GM04504 (cell line): ENCODE data around the gene TSSC4.

Experiments
- DNase-seq: peaks from one replicate; pipeline ENCODE4 v3.0.0-alpha.2; 2012; ENCODE audit warnings: low read depth

Gene TSSC4

DNA sequence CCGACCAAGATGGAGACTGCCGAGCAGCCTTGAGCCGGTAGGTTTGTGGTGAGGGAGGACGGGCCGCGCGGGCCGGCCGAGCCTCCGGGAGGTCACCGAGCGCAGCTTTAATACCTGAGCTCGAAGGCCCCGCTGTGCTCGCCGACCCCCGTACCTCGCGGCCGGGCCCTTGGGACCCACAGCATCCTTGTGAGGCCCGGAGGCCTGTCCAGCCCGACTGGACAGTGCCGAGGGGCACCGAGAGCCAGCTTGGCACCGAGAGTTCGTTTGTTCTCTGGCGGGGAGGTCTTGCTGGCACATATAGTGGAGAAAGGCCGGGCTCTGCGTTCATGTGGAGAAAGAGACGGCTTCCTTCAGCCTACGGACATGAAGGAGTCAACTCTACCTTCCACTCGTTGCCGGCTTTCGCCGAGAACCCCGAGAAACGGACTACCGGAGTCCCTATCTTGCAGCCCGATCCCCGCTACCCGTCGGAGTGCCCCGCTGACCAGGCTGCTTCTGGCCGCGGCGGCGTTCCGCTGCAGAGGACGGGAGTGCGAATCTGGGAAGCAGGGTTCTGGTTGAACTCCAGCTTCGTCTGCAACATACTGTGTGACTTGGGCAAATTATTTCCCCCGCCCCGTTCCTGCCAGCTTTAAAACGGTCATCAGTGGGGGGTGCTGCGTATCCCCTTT lies 349 bp downstream of the TSSC4 start:
- no peak for DNase-seq

DNA sequence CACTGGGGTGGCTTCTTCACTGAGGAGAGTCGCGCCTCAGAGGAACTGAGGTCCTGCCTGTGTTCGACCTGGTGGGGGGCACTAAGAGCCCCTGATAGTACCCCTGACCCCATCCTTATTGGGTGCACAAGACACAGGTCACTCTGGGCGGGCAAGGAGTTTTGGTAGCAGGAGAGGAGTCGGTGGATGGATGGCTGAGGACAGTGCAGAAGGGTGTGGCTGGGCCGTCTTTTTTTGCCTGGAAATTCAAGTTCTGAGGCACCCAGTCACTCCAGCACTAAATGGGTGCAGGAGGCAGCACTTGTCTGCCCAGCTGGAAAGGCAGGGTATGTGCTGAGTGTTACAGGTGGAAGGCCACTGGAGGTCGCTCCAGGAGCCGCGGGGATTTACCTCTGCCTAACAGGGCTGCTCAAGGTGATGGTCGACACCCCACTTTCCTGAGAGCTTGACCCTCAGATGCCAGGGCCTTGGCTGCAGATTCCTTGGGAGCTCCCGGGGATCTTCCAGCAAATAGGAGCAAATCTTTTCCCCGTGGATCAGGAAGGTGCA lies 960 bp downstream of the TSSC4 start:
- no peak for DNase-seq

DNA sequence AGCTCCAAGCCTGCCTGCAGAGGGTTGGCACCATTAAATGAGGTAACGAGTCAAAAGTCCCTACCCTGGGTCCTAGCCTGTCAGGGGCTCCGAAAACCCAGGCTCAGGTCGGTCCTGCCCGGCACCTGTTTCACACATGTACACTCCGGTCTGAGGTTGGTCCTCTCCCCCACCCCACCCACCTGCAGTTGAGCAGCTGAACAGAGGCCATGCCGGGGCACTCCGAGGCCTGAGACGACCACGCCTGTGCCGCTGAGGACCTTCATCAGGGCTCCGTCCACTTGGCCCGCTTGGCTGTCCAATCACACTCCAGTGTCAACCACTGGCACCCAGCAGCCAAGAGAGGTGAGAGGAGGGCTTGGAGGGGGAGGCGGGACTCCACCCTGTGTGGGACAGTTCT lies 1.6 kb downstream of the TSSC4 start:
- DNase-seq = no peak

DNA sequence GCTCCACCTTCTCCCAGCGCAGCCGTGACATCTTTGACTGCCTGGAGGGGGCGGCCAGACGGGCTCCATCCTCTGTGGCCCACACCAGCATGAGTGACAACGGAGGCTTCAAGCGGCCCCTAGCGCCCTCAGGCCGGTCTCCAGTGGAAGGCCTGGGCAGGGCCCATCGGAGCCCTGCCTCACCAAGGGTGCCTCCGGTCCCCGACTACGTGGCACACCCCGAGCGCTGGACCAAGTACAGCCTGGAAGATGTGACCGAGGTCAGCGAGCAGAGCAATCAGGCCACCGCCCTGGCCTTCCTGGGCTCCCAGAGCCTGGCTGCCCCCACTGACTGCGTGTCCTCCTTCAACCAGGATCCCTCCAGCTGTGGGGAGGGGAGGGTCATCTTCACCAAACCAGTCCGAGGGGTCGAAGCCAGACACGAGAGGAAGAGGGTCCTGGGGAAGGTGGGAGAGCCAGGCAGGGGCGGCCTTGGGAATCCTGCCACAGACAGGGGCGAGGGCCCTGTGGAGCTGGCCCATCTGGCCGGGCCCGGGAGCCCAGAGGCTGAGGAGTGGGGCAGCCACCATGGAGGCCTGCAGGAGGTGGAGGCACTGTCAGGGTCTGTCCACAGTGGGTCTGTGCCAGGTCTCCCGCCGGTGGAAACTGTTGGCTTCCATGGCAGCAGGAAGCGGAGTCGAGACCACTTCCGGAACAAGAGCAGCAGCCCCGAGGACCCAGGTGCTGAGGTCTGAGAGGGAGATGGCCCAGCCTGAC lies 2.5 kb downstream of the TSSC4 start:
- DNase-seq = no peak

DNA sequence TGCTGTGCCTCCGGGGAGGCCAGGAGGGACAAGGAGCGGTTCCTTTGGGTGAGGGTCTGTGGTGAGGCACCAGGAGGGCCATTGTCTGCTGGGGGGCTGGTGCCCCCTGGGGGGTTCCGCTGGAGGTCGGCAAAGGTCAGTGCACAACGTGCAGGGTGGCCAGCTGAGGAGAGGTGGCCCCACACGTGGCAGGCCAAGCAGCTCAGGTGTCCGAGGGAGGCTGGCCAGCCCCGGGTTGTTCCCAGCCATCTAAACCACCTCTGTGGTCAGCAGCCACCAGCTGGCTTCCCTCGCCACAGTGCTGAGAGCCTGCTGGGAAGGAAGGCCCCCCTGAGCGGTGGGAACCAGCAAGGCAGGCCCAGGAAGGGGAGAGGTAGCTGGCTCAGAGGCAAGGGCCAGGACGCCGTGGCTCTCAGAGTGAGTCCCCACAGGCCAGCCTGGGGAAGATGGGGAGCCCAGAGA lies 4.2 kb downstream of the TSSC4 start:
- DNase-seq = no peak

DNA sequence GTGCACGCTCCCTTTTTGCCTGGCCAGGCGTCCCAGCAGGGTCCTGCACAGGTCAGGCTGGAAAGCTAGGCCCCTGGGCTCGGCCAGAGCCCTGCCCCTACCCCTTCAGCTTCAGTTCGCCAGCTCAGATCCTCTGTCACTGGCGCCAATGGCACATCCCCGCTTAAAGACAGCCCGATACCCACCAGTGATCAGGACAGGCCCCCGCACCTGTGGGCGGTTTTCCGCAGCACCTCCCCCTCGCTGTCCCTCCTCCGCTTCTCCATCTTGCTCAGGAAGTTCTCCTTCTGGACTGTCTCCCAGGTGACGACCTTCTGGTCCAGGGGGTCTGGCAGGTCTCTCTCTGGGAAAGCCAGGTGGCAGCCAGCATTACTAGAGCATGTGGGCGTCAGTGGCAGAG lies 5.9 kb downstream of the TSSC4 start:
- no peak for DNase-seq

DNA sequence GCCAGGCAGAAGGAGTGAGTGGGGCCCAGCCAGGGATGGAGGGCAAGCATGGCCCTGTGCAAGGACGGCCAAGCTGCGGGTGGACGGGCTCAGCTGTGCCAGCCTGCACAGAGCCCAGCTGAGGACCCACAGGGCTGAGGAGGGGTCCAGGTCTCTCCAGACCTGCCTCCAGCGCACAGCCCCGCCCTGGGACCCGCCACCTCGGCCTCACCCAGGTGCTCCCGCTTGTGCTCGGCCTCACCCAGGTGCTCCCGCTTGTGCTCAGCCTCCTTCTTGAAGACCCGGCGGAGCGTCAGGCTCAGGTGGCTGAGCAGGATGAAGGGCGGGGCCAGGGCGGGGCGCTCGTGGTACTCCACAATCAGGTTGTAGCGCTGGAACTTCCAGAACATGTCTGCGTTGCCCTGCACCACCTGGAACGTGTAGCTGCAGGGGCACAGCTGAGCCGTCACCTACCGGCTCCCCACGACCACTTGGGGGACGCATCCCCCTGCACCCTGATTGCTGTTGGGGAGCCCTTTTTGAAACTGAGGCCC lies 6.4 kb downstream of the TSSC4 start:
- DNase-seq = no peak

DNA sequence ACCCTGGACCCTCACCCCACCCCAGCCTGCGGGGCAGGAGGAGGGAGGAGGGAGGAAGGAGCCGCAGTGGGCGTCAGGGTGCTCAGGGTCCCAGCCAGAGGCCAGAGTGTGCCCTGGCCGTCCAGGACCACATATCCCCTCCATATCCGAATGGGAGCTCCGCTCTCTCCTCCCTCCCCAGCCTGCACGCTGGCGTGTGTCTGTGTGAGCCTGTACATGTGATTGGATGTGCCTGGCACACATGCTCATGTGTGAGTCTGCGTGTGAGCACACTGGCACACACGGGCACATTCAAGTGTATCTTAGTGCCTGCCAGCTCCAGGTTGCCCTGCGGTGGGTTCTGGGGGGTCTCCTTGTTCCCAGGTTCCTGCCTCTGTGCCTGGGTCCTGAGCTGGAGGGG lies 8.1 kb downstream of the TSSC4 start:
- no peak for DNase-seq

DNA sequence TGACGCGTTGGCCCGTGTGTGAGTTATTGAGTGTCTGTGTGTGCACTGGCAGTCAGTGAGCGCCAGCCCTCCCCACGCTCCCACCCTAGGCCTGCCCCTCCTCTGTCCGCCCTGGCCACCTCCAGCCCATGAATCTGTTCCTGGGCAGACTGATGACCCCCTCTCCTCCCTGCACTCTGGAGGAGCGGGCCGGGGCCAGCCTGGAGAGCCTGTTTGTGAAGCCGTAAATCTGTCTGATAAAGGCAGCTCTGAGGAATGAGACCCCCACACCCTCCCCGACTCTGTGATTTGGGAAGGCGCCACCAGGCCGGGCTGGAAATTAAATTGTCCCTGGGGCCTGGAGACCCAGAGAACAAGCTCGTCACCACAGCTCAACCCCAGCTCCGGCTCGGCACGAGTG lies 8.6 kb downstream of the TSSC4 start:
- DNase-seq = no peak

DNA sequence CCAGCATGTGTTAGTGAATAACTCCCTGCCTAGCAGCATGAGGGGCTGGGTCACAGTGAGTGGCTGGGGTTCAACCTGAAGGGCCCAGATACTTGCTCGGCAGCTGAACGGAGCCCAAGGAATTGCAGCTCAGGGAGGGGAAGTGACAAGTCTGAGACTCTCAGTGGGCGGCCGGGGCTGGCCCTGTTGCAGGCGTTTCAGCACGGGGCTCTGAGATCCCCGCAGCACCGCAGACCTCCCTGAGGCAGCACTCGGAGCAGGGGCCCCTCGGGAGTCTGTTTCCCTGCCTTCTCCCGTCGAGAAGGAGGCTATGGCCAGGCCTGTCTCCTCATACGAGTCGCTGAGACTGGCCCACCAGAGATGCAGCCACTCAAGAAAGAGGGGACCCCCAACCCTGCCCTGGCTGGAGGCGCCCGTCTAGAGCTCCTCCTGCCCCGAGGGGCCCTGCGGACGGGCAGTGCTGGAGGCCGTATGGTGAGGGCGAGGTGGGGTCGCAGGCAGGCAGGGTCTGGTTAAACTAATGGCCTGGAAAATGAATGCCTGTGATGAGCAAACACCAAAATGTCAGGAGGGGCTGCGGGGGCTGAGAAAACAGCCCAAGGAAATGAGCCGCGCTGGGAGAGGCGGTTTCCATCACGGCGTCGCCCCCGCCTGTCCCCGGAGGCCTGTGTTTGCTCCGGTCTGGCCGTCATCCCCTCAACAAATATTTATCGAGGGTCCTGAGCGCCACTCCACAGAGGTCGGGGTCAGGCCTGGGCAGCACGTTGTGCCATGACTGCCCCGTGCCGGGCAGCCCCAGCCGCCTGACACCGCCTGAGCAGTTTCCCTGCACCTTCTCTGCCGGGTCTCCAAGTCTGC lies 9.3 kb downstream of the TSSC4 start:
- DNase-seq = no peak

DNA sequence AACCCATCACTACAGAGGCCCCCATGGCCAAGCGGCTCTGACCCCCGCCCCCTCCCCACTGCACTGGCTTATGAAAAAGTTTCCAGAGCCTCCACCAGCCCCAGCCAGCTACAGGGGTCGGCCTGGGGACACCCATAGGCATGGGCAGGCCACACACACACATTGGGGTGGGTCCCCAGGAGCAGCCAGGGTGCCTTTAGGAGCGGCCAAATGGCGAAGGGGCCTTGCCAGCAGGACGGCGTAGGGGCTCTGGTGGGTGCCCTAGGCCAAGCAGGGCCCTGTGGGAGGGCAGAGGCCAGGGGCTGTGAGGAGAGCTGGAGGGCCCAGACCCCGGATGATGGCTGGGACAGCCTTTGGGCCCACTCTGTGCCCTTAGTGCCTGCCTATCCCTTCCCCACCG lies 10.1 kb downstream of the TSSC4 start:
- no peak for DNase-seq

DNA sequence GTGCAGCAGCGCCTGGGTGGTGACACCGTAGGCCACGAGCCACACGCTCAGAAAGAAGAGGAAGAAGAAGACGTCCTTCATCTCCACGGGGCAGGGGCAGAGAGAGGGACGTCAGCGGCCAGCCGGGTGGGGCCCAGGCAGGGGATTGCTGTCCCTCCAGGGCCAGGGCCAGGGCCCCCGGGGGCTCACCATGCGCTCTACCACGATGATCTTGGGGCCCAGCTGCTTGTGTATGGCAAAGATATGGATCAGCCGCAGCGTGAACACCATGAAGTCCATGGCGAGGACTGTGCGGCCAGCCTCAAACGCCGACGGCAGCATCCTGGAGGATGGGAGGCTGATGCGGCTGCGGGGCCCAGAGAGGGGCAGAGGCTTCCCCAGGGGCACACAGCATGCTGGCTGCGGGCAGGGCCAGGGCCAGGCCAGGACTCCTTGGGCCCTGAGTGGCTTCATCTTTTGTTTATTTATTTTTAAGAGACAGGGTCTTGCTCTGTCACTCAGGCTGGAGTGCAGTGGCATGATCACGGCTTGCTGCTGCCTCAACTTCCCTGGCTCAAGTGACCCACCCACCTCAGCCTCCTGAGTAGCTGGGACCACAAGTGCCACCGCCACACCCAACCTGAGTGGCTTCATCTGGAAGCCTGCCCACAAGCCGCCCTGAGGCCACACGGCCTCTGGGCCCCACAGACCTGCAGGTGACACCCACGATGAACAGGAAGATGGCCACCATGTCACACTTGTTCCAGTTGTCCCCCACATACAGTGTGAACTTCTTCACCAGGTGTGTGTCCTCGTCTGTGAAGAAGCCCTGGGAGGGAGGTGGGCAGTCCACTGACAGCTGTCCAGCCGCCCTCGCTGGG lies 11.1 kb downstream of the TSSC4 start:
- no peak for DNase-seq

DNA sequence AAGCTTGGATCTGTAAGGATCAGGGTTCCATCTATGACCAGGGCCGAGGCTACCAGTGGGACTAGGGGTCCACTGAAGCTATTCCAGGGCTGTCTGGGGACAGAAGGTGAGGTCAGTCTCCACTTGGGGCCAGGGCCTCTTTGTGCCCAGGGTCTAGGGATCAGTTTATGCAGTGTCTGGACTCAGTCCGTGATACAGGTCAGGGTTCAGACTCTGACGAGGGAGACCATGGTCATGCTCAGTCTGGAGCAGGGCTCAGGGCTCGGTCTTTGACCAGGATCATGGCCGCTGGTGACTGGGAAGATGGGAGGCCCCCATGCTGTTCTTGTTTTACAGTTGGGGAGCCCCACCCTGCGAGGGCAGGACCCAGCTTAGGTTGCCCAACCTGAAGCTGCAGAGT lies 11.8 kb downstream of the TSSC4 start:
- no peak for DNase-seq

DNA sequence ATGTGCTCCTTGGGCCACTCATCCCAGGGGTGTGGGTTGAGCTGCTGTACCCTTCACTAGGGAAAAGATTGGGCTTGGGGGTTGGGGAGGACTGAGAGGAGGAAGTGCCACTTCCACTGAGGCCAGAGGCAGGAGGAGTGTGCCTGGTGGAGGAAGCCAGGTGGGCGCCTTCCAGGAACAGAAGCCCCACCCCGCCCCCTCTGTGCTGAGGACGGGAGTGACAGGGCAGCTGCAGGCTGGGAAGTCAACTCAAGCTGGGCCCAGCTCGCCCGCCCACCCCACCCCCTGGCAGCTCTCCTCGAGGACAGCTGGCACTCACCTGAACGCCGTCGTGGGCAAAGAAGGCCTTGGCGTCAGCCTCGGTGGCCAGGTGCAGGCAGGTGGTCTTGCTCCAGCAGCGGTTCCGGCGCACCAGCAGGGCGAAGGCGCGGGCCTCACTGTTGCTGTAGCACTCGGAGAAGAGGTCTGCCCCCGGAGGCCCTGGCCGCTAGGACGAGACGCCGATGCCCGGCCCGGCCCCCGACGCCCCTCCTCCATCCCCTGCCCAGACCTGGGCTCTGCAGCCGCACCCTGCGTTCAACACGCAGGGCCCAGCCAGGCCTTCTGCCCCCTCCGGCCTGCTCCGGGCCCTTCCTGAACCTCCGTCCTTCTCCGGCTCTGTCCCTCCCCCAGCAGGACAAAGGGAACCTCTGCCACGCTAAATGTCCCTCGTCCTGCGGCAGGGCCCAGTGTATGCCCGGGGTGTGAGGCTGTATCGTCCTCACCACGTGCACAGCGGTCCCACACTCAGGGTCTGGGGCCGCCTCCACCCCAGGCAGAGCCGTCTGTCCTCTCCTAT lies 13.4 kb downstream of the TSSC4 start:
- DNase-seq = no peak

DNA sequence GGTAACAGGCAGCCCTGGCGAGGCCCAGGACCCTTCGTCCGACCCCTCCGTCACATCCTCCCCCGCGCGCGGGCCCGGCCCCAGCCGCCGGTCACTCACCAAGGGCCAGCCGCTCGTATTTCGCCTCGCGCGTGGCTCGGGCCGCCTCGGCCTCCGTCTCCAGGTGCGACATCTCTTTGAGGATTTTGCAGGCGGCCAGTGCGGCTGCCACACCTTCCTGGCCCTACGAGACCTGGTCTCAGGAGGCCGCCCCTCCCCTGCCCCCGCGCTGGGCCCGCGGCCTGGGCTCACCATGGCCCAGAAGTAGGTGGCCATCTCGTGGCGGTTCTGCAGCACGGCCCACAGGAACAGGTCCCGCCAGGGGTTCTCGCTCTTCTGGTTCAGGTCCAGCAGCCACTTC lies 14.1 kb downstream of the TSSC4 start:
- no peak for DNase-seq

DNA sequence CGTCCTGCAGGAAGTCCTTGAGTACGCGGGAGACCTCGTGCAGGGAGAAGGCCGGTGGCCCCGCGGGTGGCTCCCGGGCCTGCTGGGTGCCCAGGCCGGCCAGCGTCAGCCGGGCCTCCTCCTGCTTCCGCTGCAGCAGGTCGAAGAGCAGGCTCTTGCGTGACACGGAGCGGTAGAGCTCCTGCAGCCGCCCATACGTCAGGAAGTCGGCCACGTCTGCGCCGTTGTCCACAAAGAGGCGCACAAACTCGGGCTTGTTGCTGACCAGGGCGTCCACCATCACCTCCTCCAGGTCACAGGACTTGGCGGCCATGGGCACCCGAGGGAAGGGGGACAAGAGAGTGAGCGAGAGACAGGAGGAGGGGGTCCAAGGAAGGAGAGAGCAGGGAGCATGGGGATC lies 14.6 kb downstream of the TSSC4 start:
- no peak for DNase-seq

DNA sequence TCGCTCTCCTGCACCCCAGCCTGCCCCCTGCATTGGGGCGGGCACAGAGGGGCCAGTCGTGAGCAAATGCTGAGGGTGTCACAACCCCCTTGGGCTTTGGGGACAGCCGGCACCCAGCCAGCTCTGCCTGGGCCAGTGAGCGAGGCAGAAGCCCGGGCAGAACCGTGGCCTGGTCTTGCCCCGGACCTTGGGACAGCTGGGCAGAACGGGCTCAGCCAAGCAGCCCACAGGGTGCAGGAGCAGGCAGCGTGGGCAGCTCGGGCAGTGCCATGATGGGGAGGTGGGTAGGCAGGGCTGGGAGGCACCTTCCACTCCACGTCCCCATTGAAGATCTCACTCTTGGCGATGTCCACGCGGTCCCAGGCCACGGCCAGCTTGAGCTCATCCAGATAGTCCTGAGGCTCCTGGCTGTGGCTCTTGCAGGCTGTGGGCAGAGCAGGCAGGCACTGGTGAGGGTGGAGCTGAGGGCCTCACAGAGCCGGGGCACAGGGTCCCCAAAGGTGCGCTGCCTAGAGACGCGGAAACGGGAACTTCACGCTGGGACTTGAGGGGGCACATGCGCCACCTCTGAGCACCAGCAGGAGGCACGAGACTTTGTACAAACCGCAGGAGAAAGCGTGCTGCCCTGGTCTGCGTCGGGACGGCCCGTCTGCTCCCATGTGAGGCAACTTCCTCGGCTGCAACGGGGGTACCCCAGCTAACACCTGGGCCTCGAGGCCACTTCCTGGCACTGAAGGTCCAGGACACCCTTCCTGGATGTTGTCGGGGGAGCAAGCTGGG lies 15.2 kb downstream of the TSSC4 start:
- DNase-seq = no peak

DNA sequence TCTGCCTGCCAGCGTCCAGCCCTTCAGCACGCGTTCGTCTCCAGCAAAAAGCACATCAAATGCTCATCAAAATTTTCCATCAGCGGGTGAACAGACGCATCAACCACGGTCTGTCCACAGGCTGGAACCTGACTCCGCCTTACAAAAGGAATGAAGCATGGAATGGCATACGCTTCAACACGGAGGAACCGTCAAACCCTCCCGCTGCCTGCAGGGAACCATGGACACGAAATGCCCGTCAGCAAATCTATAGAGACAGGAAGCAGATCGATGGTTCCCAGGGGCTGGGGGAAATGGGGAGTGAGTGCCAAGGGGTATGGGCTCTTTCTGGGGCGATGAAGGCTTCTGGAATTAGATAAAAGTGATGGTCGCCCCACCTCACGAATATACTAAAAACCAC lies 16.2 kb downstream of the TSSC4 start:
- DNase-seq = no peak

DNA sequence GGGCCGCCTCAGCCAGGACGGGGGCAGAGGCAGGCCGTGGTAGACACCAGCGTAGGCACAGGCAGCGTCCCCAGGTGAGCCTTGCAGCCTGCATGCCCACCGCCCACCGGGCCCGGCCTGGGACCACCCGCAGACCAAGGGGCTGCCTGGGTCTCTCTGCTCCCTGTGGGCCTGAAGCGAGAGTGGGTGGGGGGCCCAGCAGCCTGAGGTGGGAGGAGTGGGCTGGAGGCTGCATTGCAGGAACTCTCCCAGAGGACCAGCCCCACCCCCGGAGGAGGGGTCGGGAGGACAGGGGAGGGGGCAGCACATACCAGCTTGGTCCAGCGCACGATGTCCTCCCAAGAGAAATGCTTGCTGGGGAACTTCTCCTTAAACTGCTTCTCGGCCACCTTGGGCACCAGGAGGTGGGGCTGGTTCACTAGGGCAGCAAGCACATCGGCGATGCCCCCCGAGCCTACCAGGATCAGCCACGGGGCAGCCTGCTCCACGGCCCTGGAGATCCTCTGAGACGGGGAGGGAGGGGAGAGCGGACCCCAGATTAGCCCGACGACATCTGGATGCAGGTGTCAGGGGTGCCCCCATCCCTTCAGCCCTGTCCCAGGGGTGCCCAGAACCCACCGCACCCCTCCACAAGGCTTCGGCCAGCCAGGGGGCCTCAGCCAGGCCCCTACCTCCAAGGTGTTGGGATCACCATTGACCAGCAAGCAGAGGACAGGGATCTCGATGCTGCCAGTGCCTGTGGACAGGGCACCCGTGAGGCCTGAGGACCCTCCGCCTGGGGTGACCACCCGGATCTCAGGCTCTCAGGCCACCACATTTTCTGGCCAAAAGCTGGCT lies 17.5 kb downstream of the TSSC4 start:
- DNase-seq = no peak
